ENCODE measurements around the gene CALM3. TPM values are rescaled to one million over a fixed set of nuclear protein-coding genes. Genes with fewer than 3 reads are reported as not detected.

Gene CALM3
- polyA plus RNA-seq, 1 of the 3 experiments (the other 2 are of a cell fraction), result 495 TPM

DNA sequence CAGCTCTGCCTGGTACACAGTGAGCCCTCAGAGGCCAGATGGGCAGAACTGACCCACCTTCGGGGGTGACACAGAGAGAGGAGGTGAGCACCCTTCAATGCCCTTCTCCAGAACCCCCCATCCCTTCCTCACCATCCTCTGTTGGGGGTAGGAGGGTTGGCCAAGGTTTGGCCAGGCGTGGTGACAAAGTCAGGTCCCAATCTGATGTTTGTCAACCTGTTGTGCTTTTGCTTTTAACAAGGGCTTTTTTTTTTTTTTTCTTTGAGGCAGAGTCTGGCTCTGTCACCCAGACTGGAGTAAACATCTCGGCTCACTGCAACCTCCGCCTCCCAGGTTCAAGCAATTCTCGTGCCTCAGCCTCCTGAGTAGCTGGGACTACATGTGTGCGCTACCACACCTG is 16.5 kb downstream of the CALM3 start:
- H3K9me3 ChIP-seq, result no peaks in the 10 kb centered on the region
- peak overlapping the region in 1 of 2 experiments; percentile 91; a peak in 2 of 4 replicates for H3K27ac ChIP-seq (ENCODE audit: low read depth in 2 of 2, low read length in 1 of 2)
- no peak overlapping the region for H2AFZ ChIP-seq (ENCODE audit: low read depth)
- H3K9ac ChIP-seq, result no peak overlapping the region
- DNase-seq, result no peak
- 92% methylated on average over 5 of the region's 6 CpGs for WGBS (ENCODE audit: low lambda C conversion rate)
- ChIA-PET POLR2A (interaction anchor here (1.0 to 2.8 kb wide), 4 partner anchors 13 to 44 kb away, joined by 4 to 40 read pairs (median 12); partner anchors contain the start of genes DACT3 and GNG8), CTCF (interaction anchor here (0.8 to 23.7 kb wide), 12 partner anchors 14 to 246 kb away, joined by 3 to 471 read pairs (median 6); partner anchors contain the start of genes CALM3 and DACT3)
- H3K27me3 ChIP-seq (ENCODE audit: insufficient read depth), result no peaks in the 10 kb centered on the region
- H3F3A ChIP-seq (replicated peaks; ENCODE audit: insufficient read depth), result peaks cover 4% of the 10 kb centered on the region
- TF ChIP-seq PBX3 (IDR thresholded peaks at IDR 0.05) (no peak), RXRA (IDR thresholded peaks at IDR 0.05; ENCODE audit: borderline replicate concordance, low read depth) (no peak), TAF1 (IDR thresholded peaks at IDR 0.05; ENCODE audit: borderline replicate concordance, low read depth, low read length) (no peak), GATA2 (CRISPR knock-in tag; IDR thresholded peaks at IDR 0.05) (no peak), NFIC (IDR thresholded peaks at IDR 0.05; ENCODE audit: borderline replicate concordance) (no peak)
- TF ChIP-seq, protein P1, sequence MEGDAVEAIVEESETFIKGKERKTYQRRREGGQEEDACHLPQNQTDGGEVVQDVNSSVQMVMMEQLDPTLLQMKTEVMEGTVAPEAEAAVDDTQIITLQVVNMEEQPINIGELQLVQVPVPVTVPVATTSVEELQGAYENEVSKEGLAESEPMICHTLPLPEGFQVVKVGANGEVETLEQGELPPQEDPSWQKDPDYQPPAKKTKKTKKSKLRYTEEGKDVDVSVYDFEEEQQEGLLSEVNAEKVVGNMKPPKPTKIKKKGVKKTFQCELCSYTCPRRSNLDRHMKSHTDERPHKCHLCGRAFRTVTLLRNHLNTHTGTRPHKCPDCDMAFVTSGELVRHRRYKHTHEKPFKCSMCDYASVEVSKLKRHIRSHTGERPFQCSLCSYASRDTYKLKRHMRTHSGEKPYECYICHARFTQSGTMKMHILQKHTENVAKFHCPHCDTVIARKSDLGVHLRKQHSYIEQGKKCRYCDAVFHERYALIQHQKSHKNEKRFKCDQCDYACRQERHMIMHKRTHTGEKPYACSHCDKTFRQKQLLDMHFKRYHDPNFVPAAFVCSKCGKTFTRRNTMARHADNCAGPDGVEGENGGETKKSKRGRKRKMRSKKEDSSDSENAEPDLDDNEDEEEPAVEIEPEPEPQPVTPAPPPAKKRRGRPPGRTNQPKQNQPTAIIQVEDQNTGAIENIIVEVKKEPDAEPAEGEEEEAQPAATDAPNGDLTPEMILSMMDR (IDR thresholded peaks at IDR 0.05), result no peak
- H4K20me1 ChIP-seq (ENCODE audit: insufficient read depth), result no peaks in the 10 kb centered on the region
- H3K4me3 ChIP-seq (ENCODE audit: low read depth in 2 of 2, low read length in 1 of 2), result no peak overlapping the region
- H3K79me2 ChIP-seq (ENCODE audit: insufficient read depth), result no peaks in the 10 kb centered on the region
- H3K36me3 ChIP-seq (replicated peaks in 1 of 2; ENCODE audit: control insufficient read depth in 1 of 2, insufficient read depth in 2 of 2, low read length in 1 of 2), result no peaks in the 10 kb centered on the region
- peaks cover 4 to 48% of the 10 kb centered on the region in 2 experiments; a peak in 3 of 4 replicates for H3K4me1 ChIP-seq (ENCODE audit: control insufficient read depth in 1 of 2, insufficient read depth in 2 of 2, low read depth in 1 of 2, low read length in 1 of 2)
- no peak overlapping the region for H3K4me2 ChIP-seq
- H3K9me2 ChIP-seq, result no peaks in the 10 kb centered on the region

DNA sequence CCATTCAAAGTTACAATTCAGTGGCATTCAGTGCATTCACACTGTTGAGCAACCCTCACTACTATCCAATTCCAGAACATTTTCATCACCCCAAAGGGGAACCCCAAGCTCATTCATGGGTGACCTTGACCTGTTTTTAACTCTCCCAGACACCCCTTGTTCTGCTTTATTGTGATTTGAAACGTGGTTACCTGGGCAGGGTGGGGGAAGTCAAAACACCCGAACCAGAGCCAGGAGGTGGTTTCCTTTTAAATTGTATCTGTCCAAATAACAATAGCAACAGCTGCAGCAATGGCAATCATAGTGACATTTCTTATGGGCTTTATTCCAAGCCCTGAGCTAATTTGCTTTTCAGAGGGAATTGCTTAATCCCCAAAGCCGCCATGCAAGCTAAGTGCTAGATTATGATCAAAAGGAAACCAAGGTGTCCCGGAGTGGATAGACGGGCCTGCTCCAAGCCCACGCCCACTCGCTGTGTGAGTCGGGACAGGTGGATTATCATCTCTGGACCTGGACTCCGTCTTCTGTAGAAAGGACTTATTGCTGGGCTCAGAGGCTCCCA is 17.6 kb downstream of the CALM3 start:
- peak; percentile 2 for DNase-seq
- H4K20me1 ChIP-seq (ENCODE audit: insufficient read depth), result no peaks in the 10 kb centered on the region
- peaks cover 4% of the 10 kb centered on the region for H3F3A ChIP-seq (replicated peaks; ENCODE audit: insufficient read depth)
- POLR2A ChIA-PET, result interaction anchor here (0.7 to 2.8 kb wide), 2 partner anchors 9 to 12 kb away, joined by 3 to 40 read pairs; no protein-coding TSS in a partner anchor
- H3K27me3 ChIP-seq (ENCODE audit: insufficient read depth), result no peaks in the 10 kb centered on the region
- H3K9ac ChIP-seq, result no peak overlapping the region
- H3K4me3 ChIP-seq (ENCODE audit: low read depth in 2 of 2, low read length in 1 of 2), result no peak overlapping the region
- peaks cover 4 to 55% of the 10 kb centered on the region in 2 experiments; a peak in 3 of 4 replicates for H3K4me1 ChIP-seq (ENCODE audit: control insufficient read depth in 1 of 2, insufficient read depth in 2 of 2, low read depth in 1 of 2, low read length in 1 of 2)
- no peaks in the 10 kb centered on the region for H3K36me3 ChIP-seq (replicated peaks in 1 of 2; ENCODE audit: control insufficient read depth in 1 of 2, insufficient read depth in 2 of 2, low read length in 1 of 2)
- no peak overlapping the region for H2AFZ ChIP-seq (ENCODE audit: low read depth)
- no peaks in the 10 kb centered on the region for H3K9me3 ChIP-seq
- WGBS (ENCODE audit: low lambda C conversion rate), result 80% methylated on average over 9 of the region's 9 CpGs
- peak overlapping the region in 1 of 2 experiments; percentile 53; a peak in 1 of 4 replicates for H3K27ac ChIP-seq (ENCODE audit: low read depth in 2 of 2, low read length in 1 of 2)
- CTCF ChIA-PET, result interaction anchor here (0.8 to 23.7 kb wide), 6 partner anchors 15 to 135 kb away, joined by 3 to 471 read pairs (median 21); partner anchors contain the start of genes CALM3 and DACT3
- H3K79me2 ChIP-seq (ENCODE audit: insufficient read depth), result no peaks in the 10 kb centered on the region
- H3K9me2 ChIP-seq, result no peaks in the 10 kb centered on the region
- H3K4me2 ChIP-seq, result no peak overlapping the region
- no peak for TF ChIP-seq SMC3 (IDR thresholded peaks at IDR 0.05; ENCODE audit: low read depth, low read length)
- no peak for TF ChIP-seq MAX (IDR thresholded peaks at IDR 0.05; ENCODE audit: low read depth)
- TF ChIP-seq PBX3 (IDR thresholded peaks at IDR 0.05), result no peak
- TF ChIP-seq MXI1 (IDR thresholded peaks at IDR 0.05; ENCODE audit: low read depth, low read length), result no peak
- no peak for TF ChIP-seq JUND (IDR thresholded peaks at IDR 0.05)
- TF ChIP-seq EP300 (IDR thresholded peaks at IDR 0.05; ENCODE audit: borderline replicate concordance in 1 of 2, low read depth in 1 of 2, low read length in 1 of 2), result no peak
- no peak for TF ChIP-seq ZBTB33 (IDR thresholded peaks at IDR 0.05; ENCODE audit: borderline replicate concordance, low read depth)
- TF ChIP-seq CHD2 (IDR thresholded peaks at IDR 0.05; ENCODE audit: low read length, partially characterized antibody), result no peak
- no peak for TF ChIP-seq RAD21 (IDR thresholded peaks at IDR 0.05; ENCODE audit: low read length)
- TF ChIP-seq FOSL2 (IDR thresholded peaks at IDR 0.05; ENCODE audit: borderline replicate concordance, low read depth), result no peak
- TF ChIP-seq, protein P2, sequence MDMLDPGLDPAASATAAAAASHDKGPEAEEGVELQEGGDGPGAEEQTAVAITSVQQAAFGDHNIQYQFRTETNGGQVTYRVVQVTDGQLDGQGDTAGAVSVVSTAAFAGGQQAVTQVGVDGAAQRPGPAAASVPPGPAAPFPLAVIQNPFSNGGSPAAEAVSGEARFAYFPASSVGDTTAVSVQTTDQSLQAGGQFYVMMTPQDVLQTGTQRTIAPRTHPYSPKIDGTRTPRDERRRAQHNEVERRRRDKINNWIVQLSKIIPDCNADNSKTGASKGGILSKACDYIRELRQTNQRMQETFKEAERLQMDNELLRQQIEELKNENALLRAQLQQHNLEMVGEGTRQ (IDR thresholded peaks at IDR 0.05; ENCODE audit: borderline replicate concordance, low read depth, low read length), result no peak
- TF ChIP-seq NFIC (IDR thresholded peaks at IDR 0.05; ENCODE audit: borderline replicate concordance), result no peak
- no peak for TF ChIP-seq USF1 (IDR thresholded peaks at IDR 0.05; ENCODE audit: borderline replicate concordance, low read depth)
- TF ChIP-seq MEF2A (IDR thresholded peaks at IDR 0.05; ENCODE audit: borderline replicate concordance, low read depth), result no peak
